ENCODE data around the gene MTHFS. TPM values are rescaled to one million over a fixed set of nuclear protein-coding genes. Genes with fewer than 3 reads are reported as not detected.

MTHFS gene
- total RNA-seq, 2 experiments from 2014 or later = 44.8 to 47.0 TPM

- H3K27me3 Mint-ChIP-seq (ENCODE audit: low read depth) = no peaks in the 10 kb centered on the region
- H3K4me1 Mint-ChIP-seq (ENCODE audit: low read depth) = peaks cover 40% of the 10 kb centered on the region
- no peak for DNase-seq
- no peaks in the 10 kb centered on the region for H3K9me3 Mint-ChIP-seq
- no peak overlapping the region for H3K4me3 Mint-ChIP-seq
- CTCF ChIA-PET = no interaction called here
- no peak overlapping the region for H3K27ac Mint-ChIP-seq
- peaks cover 70% of the 10 kb centered on the region for H3K36me3 Mint-ChIP-seq (ENCODE audit: low read depth)
- intact Hi-C loops (cut with micrococcal nuclease) = no loop called here
These were observed 9.5 kb downstream of the MTHFS start for GRCh38 chr15:79887054-79887930.

DNA sequence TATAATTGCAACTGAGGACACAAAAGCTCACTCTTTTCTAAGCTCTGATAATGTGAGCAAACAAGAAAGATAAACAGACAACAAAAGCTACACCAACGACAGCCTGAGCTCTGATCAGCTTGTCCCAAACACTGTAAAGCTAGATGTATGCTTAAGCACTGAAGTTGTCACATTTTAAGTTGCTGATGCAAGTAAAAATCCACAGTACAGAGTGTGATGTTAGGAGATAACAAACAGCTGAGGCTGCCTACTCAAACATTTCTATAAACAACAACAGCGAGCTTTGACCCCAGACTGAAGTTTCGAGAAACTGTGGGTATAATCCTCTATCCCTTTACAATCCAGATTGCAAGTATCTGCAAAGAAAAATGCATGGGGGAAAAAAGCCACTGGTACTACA, 10.7 kb downstream of the MTHFS start:
- Mint-ChIP-seq H3K4me3 (no peak overlapping the region), H3K4me1 (ENCODE audit: low read depth) (peaks cover 38% of the 10 kb centered on the region), H3K9me3 (no peaks in the 10 kb centered on the region), H3K27me3 (ENCODE audit: low read depth) (no peaks in the 10 kb centered on the region), H3K27ac (no peak overlapping the region), H3K36me3 (ENCODE audit: low read depth) (peaks cover 75% of the 10 kb centered on the region)
- DNase-seq = no peak
- CTCF ChIA-PET = interaction anchor here (1.1 kb wide), 1 partner anchor 32 kb away, joined by 4 read pairs; no protein-coding TSS in a partner anchor
- intact Hi-C loops (cut with micrococcal nuclease) = no loop called here

DNA sequence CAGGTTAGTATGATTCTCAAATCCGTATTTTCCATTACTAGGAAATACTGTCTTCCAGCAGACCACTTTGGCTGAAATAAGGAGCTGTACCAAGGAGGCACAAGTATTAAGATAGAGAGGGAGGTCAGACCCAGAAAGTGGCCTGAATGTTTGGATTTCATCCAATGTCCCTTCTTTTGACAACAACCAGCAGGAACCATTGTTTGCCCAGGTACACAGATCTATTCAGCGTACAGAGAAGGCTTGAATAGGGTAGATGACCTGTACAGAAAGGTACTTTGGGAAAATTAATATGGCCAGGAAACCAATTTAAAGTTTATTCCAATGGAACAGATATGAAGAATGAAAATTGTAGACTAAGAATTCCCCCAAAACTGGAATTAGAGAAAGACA, 12.6 kb downstream of the MTHFS start:
- Mint-ChIP-seq H3K36me3 (ENCODE audit: low read depth) (peaks cover 79% of the 10 kb centered on the region), H3K4me1 (ENCODE audit: low read depth) (peaks cover 27% of the 10 kb centered on the region), H3K9me3 (peaks cover 8% of the 10 kb centered on the region), H3K4me3 (no peak overlapping the region), H3K27ac (no peak overlapping the region), H3K27me3 (ENCODE audit: low read depth) (no peaks in the 10 kb centered on the region)
- intact Hi-C loops (cut with micrococcal nuclease) = no loop called here
- DNase-seq = no peak
- CTCF ChIA-PET = interaction anchor here (0.8 kb wide), 1 partner anchor 31 kb away, joined by 3 read pairs; no protein-coding TSS in a partner anchor

GRCh38 chr15:79883579-79884203, 13.1 kb downstream of the MTHFS start:
- intact Hi-C loops (cut with micrococcal nuclease) = no loop called here

DNA sequence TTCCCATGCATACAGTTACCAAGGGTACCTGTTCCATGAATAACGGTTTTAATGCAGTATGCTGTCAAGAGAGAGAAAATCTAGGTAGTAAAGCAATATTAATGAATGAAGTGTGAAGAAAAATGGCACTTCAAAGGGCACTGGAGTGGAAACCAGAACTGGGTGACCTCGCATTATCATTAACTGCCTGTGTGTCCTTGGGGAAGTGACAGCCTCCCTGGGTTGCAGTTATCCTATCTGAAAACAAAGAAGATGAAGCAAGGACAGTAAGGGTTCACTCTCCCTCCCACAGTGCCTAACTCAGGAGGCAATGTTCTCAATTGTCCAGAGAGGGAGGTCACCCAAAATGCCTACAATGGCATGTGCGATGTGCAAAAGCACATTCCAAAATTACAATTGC, 15.1 kb downstream of the MTHFS start:
- Mint-ChIP-seq H3K4me3 (no peak overlapping the region), H3K9me3 (peaks cover 20% of the 10 kb centered on the region), H3K27ac (no peak overlapping the region), H3K27me3 (ENCODE audit: low read depth) (no peaks in the 10 kb centered on the region), H3K36me3 (ENCODE audit: low read depth) (peaks cover 90% of the 10 kb centered on the region), H3K4me1 (ENCODE audit: low read depth) (peaks cover 22% of the 10 kb centered on the region)
- no peak for DNase-seq
- CTCF ChIA-PET = interaction anchor here (0.9 to 1.0 kb wide), 2 partner anchors 15 to 290 kb away, joined by 3 read pairs; no protein-coding TSS in a partner anchor
- intact Hi-C loops (cut with micrococcal nuclease) = no loop called here

More at GRCh38 chr15:79883579-79884203, 13.1 kb downstream of the MTHFS start:
- no peak for DNase-seq
- H3K27ac Mint-ChIP-seq = no peak overlapping the region
- no peak overlapping the region for H3K4me3 Mint-ChIP-seq
- no peaks in the 10 kb centered on the region for H3K27me3 Mint-ChIP-seq (ENCODE audit: low read depth)
- H3K36me3 Mint-ChIP-seq (ENCODE audit: low read depth) = peaks cover 82% of the 10 kb centered on the region
- H3K4me1 Mint-ChIP-seq (ENCODE audit: low read depth) = peaks cover 27% of the 10 kb centered on the region
- H3K9me3 Mint-ChIP-seq = peaks cover 8% of the 10 kb centered on the region
- CTCF ChIA-PET = interaction anchor here (0.8 kb wide), 1 partner anchor 30 kb away, joined by 3 read pairs; no protein-coding TSS in a partner anchor

- H3K27ac Mint-ChIP-seq = no peak overlapping the region
- DNase-seq = no peak
- intact Hi-C loops (cut with micrococcal nuclease) = no loop called here
- H3K36me3 Mint-ChIP-seq (ENCODE audit: low read depth) = peaks cover 91% of the 10 kb centered on the region
- H3K27me3 Mint-ChIP-seq (ENCODE audit: low read depth) = no peaks in the 10 kb centered on the region
- peaks cover 20% of the 10 kb centered on the region for H3K9me3 Mint-ChIP-seq
- no peak overlapping the region for H3K4me3 Mint-ChIP-seq
- CTCF ChIA-PET = interaction anchor here (1.0 kb wide), 1 partner anchor 15 kb away, joined by 3 read pairs; no protein-coding TSS in a partner anchor
- H3K4me1 Mint-ChIP-seq (ENCODE audit: low read depth) = peaks cover 23% of the 10 kb centered on the region
These were observed 15.6 kb downstream of the MTHFS start for GRCh38 chr15:79881254-79881653.

- H3K27me3 Mint-ChIP-seq (ENCODE audit: low read depth) = no peaks in the 10 kb centered on the region
- H3K27ac Mint-ChIP-seq = no peak overlapping the region
- H3K9me3 Mint-ChIP-seq = peaks cover 37% of the 10 kb centered on the region
- no peak overlapping the region for H3K4me3 Mint-ChIP-seq
- intact Hi-C loops (cut with micrococcal nuclease) = no loop called here
- H3K4me1 Mint-ChIP-seq (ENCODE audit: low read depth) = peaks cover 17% of the 10 kb centered on the region
- peaks cover 91% of the 10 kb centered on the region for H3K36me3 Mint-ChIP-seq (ENCODE audit: low read depth)
- CTCF ChIA-PET = interaction anchor here (0.6 kb wide), 1 partner anchor 693 kb away, joined by 4 read pairs; no protein-coding TSS in a partner anchor
- DNase-seq = no peak
These were observed 18.6 kb downstream of the MTHFS start for GRCh38 chr15:79878078-79878705.

DNA sequence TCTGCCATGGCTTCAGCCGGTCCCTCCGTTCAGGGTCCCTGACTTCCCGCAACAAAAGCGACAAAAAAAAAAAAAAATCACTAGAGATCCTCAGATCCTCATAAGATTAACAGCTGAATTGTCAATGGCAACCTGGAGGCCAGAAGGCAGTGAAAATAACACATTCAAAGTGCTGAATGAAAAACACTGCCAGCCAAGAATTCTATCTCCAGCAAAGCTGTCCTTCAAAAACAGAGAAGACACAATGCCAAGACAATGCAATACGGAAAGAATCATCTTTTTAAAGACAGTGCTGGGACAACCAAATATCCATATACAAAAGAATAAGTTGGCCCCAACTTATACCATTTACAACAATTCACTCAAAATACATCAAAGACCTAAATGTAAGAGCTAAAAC, 21.6 kb downstream of the MTHFS start:
- Mint-ChIP-seq H3K27ac (no peak overlapping the region), H3K27me3 (ENCODE audit: low read depth) (no peaks in the 10 kb centered on the region), H3K4me3 (no peak overlapping the region), H3K36me3 (ENCODE audit: low read depth) (peaks cover 88% of the 10 kb centered on the region), H3K4me1 (ENCODE audit: low read depth) (peaks cover 22% of the 10 kb centered on the region), H3K9me3 (peaks cover 35% of the 10 kb centered on the region)
- intact Hi-C loops (cut with micrococcal nuclease) = no loop called here
- CTCF ChIA-PET = no interaction called here
- no peak for DNase-seq

GRCh38 chr15:79874242-79874641, 22.6 kb downstream of the MTHFS start:
- Mint-ChIP-seq H3K27me3 (ENCODE audit: low read depth) (no peaks in the 10 kb centered on the region), H3K9me3 (peaks cover 29% of the 10 kb centered on the region), H3K27ac (no peak overlapping the region)

GRCh38 chr15:79872358-79873017, 24.3 kb downstream of the MTHFS start:
- Mint-ChIP-seq H3K9me3 (peaks cover 20% of the 10 kb centered on the region), H3K36me3 (ENCODE audit: low read depth) (peaks cover 65% of the 10 kb centered on the region), H3K4me1 (ENCODE audit: low read depth) (peaks cover 24% of the 10 kb centered on the region), H3K27ac (no peak overlapping the region), H3K4me3 (no peak overlapping the region), H3K27me3 (ENCODE audit: low read depth) (no peaks in the 10 kb centered on the region)
- DNase-seq = peak; percentile 43
- CTCF ChIA-PET = interaction anchor here (1.3 kb wide), 1 partner anchor 19 kb away, joined by 7 read pairs; no protein-coding TSS in a partner anchor
- intact Hi-C loops (cut with micrococcal nuclease) = no loop called here

More at GRCh38 chr15:79874242-79874641, 22.6 kb downstream of the MTHFS start:
- Mint-ChIP-seq H3K36me3 (ENCODE audit: low read depth) (peaks cover 80% of the 10 kb centered on the region), H3K4me3 (no peak overlapping the region), H3K4me1 (ENCODE audit: low read depth) (peaks cover 23% of the 10 kb centered on the region)
- no peak for DNase-seq
- intact Hi-C loops (cut with micrococcal nuclease) = no loop called here
- CTCF ChIA-PET = interaction anchor here (1.2 to 1.7 kb wide), 3 partner anchors 21 to 534 kb away, joined by 3 to 7 read pairs (median 6); no protein-coding TSS in a partner anchor

DNA sequence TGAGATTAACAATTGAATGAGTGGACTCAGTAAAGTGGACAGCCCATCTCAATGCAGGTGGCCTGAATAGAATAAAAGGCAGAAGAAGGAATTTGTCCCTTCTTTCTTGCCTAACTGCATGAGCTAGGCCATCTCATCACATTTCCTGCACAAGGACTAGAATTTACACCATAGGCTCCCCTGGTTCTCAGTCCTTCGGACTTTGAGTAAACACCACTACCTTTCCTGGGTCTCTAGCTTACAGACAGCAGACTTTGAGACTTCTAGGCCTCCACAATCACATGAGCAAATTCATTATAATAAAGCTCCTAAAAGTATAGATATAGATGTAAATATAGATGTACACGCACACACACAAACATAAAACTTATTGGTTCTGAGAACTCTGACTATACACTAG, 28.3 kb downstream of the MTHFS start:
- Mint-ChIP-seq H3K36me3 (ENCODE audit: low read depth) (peaks cover 47% of the 10 kb centered on the region), H3K9me3 (no peaks in the 10 kb centered on the region), H3K4me3 (no peak overlapping the region), H3K27me3 (ENCODE audit: low read depth) (no peaks in the 10 kb centered on the region), H3K4me1 (ENCODE audit: low read depth) (peaks cover 25% of the 10 kb centered on the region), H3K27ac (no peak overlapping the region)
- DNase-seq = no peak
- intact Hi-C loops (cut with micrococcal nuclease) = no loop called here
- CTCF ChIA-PET = interaction anchor here (0.8 to 1.9 kb wide), 3 partner anchors 9 to 124 kb away, joined by 4 to 9 read pairs (median 4); no protein-coding TSS in a partner anchor

Data from activated naive CD4-positive, alpha-beta T cell treated with anti-CD3 and anti-CD28 coated beads for 36 hours (primary cell).